GM21528 (cell line): ENCODE results near the gene SENP1.
"Not testable (repeated sequence)": the region's sequence is repeated elsewhere in the genome, so short reads cannot be mapped to it uniquely, and the experiment has no call there.

Source experiments
- ATAC-seq: cut with Tn5 transposase; IDR thresholded peaks from one replicate; pipeline ENCODE4 v1.9.1; 2021; ENCODE audit warnings: mild to moderate bottlenecking, moderate library complexity; ENCODE audit not compliant: unreplicated experiment, low FRiP score

Gene SENP1

GRCh38 chr12:48115957-48116356, 10.1 kb upstream of the SENP1 start:
- ATAC-seq, result no peak

DNA sequence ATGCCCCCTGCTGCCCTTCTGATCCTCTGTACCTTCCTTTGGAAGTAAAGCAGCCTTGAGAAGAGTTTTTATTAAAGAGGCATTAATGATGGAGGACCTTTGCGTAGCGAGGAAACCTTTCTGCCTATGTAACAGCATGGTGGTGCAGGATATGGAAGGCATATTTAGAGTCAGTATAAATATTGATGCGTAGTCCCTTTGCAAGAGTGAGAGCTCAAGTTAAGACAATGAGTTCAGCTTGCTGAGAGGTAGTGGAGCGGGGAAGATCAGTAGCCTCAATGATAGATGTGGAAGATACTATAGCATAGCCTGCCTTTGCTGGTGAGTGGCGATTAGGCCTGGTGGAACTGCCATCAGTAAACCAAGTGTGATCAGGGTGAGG, 5.4 kb upstream of the SENP1 start:
- not testable (repeated sequence) for ATAC-seq

DNA sequence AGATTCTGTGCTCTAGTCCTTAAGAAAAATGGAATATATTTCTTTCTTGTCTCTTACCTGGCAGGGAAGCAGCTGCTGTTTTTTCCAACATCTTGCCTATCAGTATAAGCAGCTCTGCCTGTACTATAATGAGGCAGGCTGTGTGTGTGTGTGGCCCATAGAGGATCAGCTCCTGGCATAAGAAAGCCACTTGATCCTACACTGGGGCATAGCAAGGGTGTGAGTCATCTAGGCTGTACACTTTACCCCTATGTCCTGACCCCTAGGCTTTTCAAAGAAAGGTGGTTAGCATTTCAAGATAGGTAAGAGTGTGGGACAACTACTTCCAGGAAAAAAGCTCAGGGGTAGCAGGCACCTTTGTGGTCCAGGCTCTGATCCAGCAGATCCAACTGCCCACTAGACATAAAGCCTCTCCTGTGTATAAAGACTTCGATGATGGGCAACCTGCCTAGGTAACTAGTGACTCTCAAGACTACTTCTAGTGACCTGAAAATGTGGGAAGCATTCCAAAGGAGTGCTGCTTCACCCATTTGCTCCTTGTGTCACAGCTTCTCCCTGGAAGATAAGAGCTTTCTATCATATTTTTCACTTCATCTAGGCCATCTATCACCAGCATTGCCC, 4.9 kb upstream of the SENP1 start:
- ATAC-seq, result no peak

- ATAC-seq, result no peak
Measured at GRCh38 chr12:48109424-48109823, 3.5 kb upstream of the SENP1 start.

- no peak for ATAC-seq
Measured at GRCh38 chr12:48106681-48107613, 1.1 kb upstream of the SENP1 start.

DNA sequence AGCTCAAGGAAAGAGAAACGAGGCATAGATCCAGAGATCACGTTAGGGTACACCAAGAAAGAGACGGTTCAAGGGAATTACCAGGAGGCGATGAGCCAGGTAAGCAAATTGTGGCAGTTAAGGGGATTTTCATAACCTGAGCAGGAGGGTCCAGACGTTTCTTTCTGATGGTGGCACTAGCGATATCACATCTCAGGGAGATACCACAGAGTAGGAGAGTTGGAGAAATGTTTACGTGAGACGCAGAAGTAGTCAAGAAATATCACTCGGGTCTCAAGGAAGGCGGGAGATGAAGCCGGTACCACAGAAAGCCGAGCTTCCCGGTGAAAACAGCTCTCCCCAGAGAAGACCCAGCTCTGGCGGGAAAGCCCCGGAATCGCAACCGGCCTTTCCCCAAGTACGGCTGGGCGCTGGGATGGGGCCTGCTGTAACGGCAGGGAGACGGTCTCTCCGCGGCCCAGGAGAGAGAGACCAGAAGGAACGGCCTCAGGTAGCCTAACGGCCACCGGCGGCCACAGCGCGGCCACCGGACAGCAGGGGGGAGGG, 485 bp downstream of the SENP1 start:
- peak; percentile 39 for ATAC-seq

DNA sequence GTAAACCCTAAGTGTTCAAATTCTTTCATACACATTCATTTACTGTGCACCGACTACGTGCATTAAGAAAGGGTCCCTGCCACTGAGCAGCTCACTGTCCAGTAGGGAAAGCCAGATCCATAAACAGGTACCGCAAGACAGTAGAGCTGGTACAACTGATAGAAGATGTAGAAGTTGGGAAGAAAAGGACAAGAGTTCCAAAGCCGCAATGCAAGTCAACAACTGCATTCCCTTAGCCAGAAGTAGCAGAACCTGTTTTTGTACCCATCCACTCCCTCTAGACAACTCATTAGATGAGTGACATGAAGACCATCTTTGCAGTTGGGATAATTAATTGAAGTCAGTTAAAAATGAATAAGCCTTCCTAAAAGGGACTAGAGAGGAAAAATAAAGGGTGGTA, 1.3 kb downstream of the SENP1 start:
- no peak for ATAC-seq

DNA sequence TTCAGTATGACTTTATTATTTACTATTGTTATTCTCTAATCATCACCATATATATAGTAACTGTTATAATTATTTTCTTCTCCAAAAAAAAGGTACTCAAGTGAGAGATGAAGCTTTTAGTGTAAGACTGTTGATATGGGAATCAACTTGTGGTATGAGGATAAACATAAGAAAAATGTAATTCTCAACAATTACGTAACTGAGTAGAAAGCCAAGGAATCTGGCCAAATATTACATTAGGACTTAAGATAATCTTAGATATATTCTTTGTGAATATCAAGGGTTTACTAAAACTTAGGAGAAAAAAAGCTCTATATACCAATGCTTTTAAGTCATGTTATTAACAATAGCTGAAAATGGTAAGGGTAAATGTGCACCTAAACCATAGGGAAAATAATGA, 13.3 kb downstream of the SENP1 start:
- no peak for ATAC-seq

- no peak for ATAC-seq
Measured at GRCh38 chr12:48086327-48086726, 19.6 kb downstream of the SENP1 start.

GRCh38 chr12:48084841-48085460, 20.9 kb downstream of the SENP1 start:
- ATAC-seq, result no peak

DNA sequence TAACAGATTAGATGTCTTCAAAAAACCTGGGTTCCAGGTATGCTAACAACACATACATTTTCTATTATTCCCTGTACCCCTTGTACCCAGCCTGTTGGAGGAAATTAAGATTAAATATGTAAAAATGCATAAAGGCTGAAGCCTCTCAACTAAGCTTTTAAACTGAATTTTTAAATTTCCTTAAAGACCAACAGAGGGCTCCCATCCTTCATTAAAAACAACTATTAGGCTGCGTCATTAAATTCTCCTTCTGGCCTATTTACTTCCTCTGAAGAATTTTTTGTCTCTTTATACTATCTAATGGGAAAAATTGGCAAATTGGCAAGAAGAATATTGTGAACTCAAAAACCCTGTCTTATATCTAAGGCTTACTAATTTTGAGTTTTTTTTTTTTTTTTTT, 21.8 kb downstream of the SENP1 start:
- ATAC-seq, result no peak

DNA sequence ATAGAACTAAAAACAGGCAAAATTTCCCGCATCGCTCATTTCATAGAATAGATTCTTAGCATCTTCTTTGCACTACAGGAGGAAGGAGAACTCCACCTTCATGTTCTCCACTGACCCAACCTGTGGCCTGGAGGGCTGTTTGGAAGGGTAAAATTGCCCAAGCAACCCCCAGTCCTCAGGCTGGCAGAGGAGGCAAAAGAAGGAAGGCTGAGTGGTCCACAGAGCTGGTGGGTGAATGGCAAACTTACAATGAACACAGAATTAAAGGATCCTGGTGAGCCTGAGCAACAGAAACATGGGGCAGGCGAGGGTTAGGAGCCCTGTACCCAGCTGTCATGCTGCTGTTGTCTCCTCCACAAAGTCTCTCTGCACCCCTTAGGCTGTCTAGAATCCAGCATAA, 25.1 kb downstream of the SENP1 start:
- ATAC-seq, result no peak

DNA sequence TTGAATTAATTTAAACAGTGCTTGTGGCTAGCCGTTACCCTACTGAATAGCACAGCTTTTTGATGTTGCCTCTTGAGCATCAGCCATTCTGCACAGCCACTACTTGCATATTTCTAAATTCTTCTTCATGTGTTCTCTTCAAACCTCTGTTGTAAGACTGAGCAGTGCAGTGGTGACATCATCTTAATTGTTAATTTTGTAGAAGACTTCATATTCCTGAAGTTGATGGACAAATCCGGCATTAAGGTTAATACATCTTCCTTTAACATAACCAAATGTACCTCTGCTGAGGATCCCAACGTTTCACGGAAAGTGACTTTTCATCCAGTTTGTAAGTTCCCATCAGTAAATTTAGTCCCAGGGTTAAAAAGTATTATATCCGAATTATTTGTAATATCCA, 25.6 kb downstream of the SENP1 start:
- no peak for ATAC-seq

DNA sequence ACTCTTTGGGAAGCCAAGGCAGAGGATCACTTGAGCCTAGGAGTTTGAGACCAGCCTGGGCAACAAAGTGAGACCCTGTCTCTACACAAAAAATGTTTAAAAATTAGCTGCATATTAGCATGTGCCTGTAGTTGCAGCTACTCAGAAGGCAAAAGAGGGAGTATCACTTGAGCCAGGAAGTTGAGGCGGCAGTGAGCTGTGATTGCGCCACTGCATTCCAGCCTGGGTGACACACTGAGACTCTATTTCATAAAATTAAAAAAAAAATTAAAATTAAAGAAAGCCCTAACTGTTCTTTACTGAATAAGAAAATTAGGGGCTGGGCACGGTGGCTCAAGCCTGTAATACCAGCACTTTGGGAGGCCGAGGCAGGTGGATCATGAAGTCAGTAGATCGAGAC, 27.0 kb downstream of the SENP1 start:
- ATAC-seq, result no peak

- no peak for ATAC-seq
Measured at GRCh38 chr12:48077111-48077510, 28.8 kb downstream of the SENP1 start.

- no peak for ATAC-seq
Measured at GRCh38 chr12:48075832-48076231, 30.0 kb downstream of the SENP1 start.

DNA sequence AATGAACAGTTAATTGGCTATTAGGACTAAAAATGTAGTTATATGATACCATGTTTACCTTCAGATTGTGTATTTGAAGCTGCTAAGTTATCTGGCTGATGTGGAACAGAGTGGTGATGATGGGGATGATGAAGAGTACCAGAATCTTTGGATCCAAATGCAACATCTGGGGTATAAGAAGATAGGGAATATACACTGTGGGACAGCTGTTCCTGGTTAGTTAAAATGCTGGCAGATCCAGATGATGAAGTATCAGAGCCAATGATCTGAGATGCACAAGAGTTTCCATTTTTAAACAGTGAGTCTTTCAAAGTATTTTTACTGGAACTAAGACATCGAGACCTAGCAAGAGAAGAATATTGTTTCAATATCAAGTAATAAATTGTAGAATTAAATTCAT, 31.6 kb downstream of the SENP1 start:
- ATAC-seq, result no peak

- ATAC-seq, result no peak
Measured at GRCh38 chr12:48072266-48072665, 33.6 kb downstream of the SENP1 start.

DNA sequence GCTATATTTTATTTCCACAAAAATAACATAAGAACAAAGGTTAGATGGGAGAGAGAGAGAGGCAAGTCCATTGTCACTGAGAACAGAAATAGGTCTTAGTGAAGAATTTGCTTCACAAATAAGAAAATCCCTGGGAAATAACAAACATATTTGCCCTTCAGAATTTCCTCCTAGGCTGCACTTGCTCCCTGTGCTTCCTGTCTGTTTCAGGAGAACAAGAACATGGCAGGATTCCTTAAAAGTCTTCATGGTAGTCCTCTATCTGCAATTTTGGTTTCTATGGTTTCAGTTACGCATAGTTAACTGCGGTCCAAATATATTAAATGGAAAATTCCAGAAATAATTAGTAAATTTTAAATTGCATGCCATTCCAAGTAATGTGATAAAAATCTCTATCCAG, 34.1 kb downstream of the SENP1 start:
- no peak for ATAC-seq

GRCh38 chr12:48070731-48071130, 35.1 kb downstream of the SENP1 start:
- ATAC-seq, result no peak

- no peak for ATAC-seq
Measured at GRCh38 chr12:48070033-48070432, 35.8 kb downstream of the SENP1 start.
